Retinal pigment epithelial cell (primary cell): ENCODE data around the gene C20orf173.
"Not testable (repeated sequence)": the region's sequence is repeated elsewhere in the genome, so short reads cannot be mapped to it uniquely, and the experiment has no call there.

Source experiments
- DNase-seq: peaks from one replicate; pipeline ENCODE4 v3.0.0-alpha.2; 2010; ENCODE audit warnings: low read depth
- H3K4me3 ChIP-seq: 2 replicates; pipeline ENCODE4 v1.5.1; 2011; ENCODE audit warnings: mild to moderate bottlenecking, low read length, control low read depth, moderate library complexity
- CTCF ChIP-seq: conservative IDR thresholded peaks from 2 replicates; pipeline ENCODE4 v1.5.1; 2011; ENCODE audit warnings: low read depth, low read length, control low read depth, inconsistent platforms

The C20orf173 gene

GRCh38 chr20:35560105-35560511 lies 30.7 kb upstream of the C20orf173 start:
- TF ChIP-seq CTCF, result no peak
- DNase-seq, result no peak
- H3K4me3 ChIP-seq, result no peak overlapping the region

- H3K4me3 ChIP-seq, result no peak overlapping the region
- TF ChIP-seq CTCF, result no peak
These were observed 29.7 kb upstream of the C20orf173 start for GRCh38 chr20:35559042-35559693.

GRCh38 chr20:35558451-35558850 lies 29.0 kb upstream of the C20orf173 start:
- DNase-seq, result no peak

More at GRCh38 chr20:35559042-35559693, 29.7 kb upstream of the C20orf173 start:
- DNase-seq, result no peak

GRCh38 chr20:35556871-35557270 lies 27.4 kb upstream of the C20orf173 start:
- no peak for DNase-seq
- no peak overlapping the region for H3K4me3 ChIP-seq
- TF ChIP-seq CTCF, result no peak

More at GRCh38 chr20:35558451-35558850, 29.0 kb upstream of the C20orf173 start:
- no peak overlapping the region for H3K4me3 ChIP-seq
- TF ChIP-seq CTCF, result no peak

- DNase-seq, result no peak
- TF ChIP-seq CTCF, result no peak
- no peak overlapping the region for H3K4me3 ChIP-seq
These were observed 26.6 kb upstream of the C20orf173 start for GRCh38 chr20:35555951-35556645.

GRCh38 chr20:35555461-35555860 lies 26.0 kb upstream of the C20orf173 start:
- not testable (repeated sequence) for H3K4me3 ChIP-seq
- DNase-seq, result peak; percentile 5

- H3K4me3 ChIP-seq, result no peak overlapping the region
- TF ChIP-seq CTCF, result no peak
- DNase-seq, result no peak
These were observed 23.5 kb upstream of the C20orf173 start for GRCh38 chr20:35552914-35553313.
